Effector memory CD4-positive, alpha-beta T cell (primary cell): ENCODE measurements around the gene TOP2B.
A peak's percentile ranks its signal among the peaks of the same experiment; 100 is the strongest.

Experiments used
- DNase-seq, 3 donors: peaks; one replicate each; pipeline ENCODE4 v3.0.0-alpha.2; 2020
- H3K27ac ChIP-seq: 2 replicates; pipeline ENCODE4 v1.7.0; 2013; ENCODE audit warnings: mild to moderate bottlenecking, low read length, moderate library complexity; ENCODE audit not compliant: insufficient read depth, poor library complexity, severe bottlenecking
- H3K27me3 ChIP-seq: replicated peaks from 2 replicates; pipeline ENCODE4 v1.7.0; 2013; ENCODE audit warnings: mild to moderate bottlenecking, low read length; ENCODE audit not compliant: insufficient read depth, control insufficient read depth, poor library complexity, severe bottlenecking
- H3K36me3 ChIP-seq: 2 replicates; pipeline ENCODE4 v1.7.0; 2013; ENCODE audit warnings: mild to moderate bottlenecking, low read length, moderate library complexity; ENCODE audit not compliant: control insufficient read depth, insufficient read depth
- H3K4me1 ChIP-seq: 2 replicates; pipeline ENCODE4 v1.7.0; 2013; ENCODE audit warnings: low read length, mild to moderate bottlenecking; ENCODE audit not compliant: control insufficient read depth, insufficient read depth, poor library complexity, severe bottlenecking
- H3K4me3 ChIP-seq: 2 replicates; pipeline ENCODE4 v1.7.0; 2013; ENCODE audit warnings: low read length, low read depth, mild to moderate bottlenecking; ENCODE audit not compliant: insufficient read depth, poor library complexity, severe bottlenecking
- H3K9me3 ChIP-seq: 2 replicates; pipeline ENCODE4 v1.7.0; 2013; ENCODE audit warnings: mild to moderate bottlenecking, low read length, moderate library complexity; ENCODE audit not compliant: control insufficient read depth

Gene TOP2B

GRCh38 chr3:25678581-25678980 is 13.9 kb upstream of the TOP2B start:
- Histone ChIP-seq H3K4me1 (no peaks in the 10 kb centered on the region), H3K27ac (no peak overlapping the region), H3K4me3 (no peak overlapping the region), H3K27me3 (no peaks in the 10 kb centered on the region), H3K9me3 (no peaks in the 10 kb centered on the region), H3K36me3 (no peaks in the 10 kb centered on the region)
- no peak for DNase-seq

GRCh38 chr3:25677121-25677520 is 12.4 kb upstream of the TOP2B start:
- Histone ChIP-seq H3K27ac (no peak overlapping the region), H3K4me3 (no peak overlapping the region), H3K9me3 (no peaks in the 10 kb centered on the region), H3K27me3 (no peaks in the 10 kb centered on the region), H3K4me1 (no peaks in the 10 kb centered on the region), H3K36me3 (no peaks in the 10 kb centered on the region)
- no peak for DNase-seq

GRCh38 chr3:25674670-25675069 is 10.0 kb upstream of the TOP2B start:
- H3K27ac ChIP-seq = no peak overlapping the region

GRCh38 chr3:25673738-25674298 is 9.1 kb upstream of the TOP2B start:
- Histone ChIP-seq H3K4me1 (no peaks in the 10 kb centered on the region), H3K27me3 (no peaks in the 10 kb centered on the region), H3K9me3 (no peaks in the 10 kb centered on the region), H3K36me3 (no peaks in the 10 kb centered on the region), H3K4me3 (no peak overlapping the region), H3K27ac (no peak overlapping the region)
- DNase-seq = no peak

More at GRCh38 chr3:25674670-25675069, 10.0 kb upstream of the TOP2B start:
- Histone ChIP-seq H3K27me3 (no peaks in the 10 kb centered on the region), H3K36me3 (no peaks in the 10 kb centered on the region), H3K9me3 (no peaks in the 10 kb centered on the region), H3K4me3 (no peak overlapping the region), H3K4me1 (no peaks in the 10 kb centered on the region)
- DNase-seq = no peak

- H3K27me3 ChIP-seq = no peaks in the 10 kb centered on the region
- DNase-seq = no peak
- no peaks in the 10 kb centered on the region for H3K36me3 ChIP-seq
- peak overlapping the region; percentile 80 for H3K4me3 ChIP-seq
- H3K27ac ChIP-seq = peak overlapping the region; percentile 93
- H3K4me1 ChIP-seq = peaks cover 9% of the 10 kb centered on the region
- no peaks in the 10 kb centered on the region for H3K9me3 ChIP-seq
Measured at GRCh38 chr3:25665315-25666280, 891 bp upstream of the TOP2B start.

- Histone ChIP-seq H3K27ac (peak overlapping the region; percentile 93), H3K36me3 (no peaks in the 10 kb centered on the region), H3K27me3 (no peaks in the 10 kb centered on the region), H3K4me3 (peak overlapping the region; percentile 80), H3K4me1 (peaks cover 9% of the 10 kb centered on the region), H3K9me3 (no peaks in the 10 kb centered on the region)
- DNase-seq = peak; percentile 52 to 60 (median 56)
Measured at GRCh38 chr3:25663869-25664811, 567 bp downstream of the TOP2B start.

GRCh38 chr3:25663347-25663868 is 1.3 kb downstream of the TOP2B start:
- Histone ChIP-seq H3K9me3 (no peaks in the 10 kb centered on the region), H3K4me3 (peak overlapping the region; percentile 80), H3K27me3 (no peaks in the 10 kb centered on the region), H3K36me3 (no peaks in the 10 kb centered on the region), H3K4me1 (peaks cover 9% of the 10 kb centered on the region), H3K27ac (peak overlapping the region; percentile 93)
- peak in 2 of 3 donors; percentile 16 to 19 for DNase-seq

GRCh38 chr3:25662736-25663320 is 1.9 kb downstream of the TOP2B start:
- H3K36me3 ChIP-seq = no peaks in the 10 kb centered on the region
- no peaks in the 10 kb centered on the region for H3K27me3 ChIP-seq
- peak overlapping the region; percentile 93 for H3K27ac ChIP-seq
- no peak for DNase-seq
- H3K4me3 ChIP-seq = peak overlapping the region; percentile 80
- peaks cover 9% of the 10 kb centered on the region for H3K4me1 ChIP-seq
- no peaks in the 10 kb centered on the region for H3K9me3 ChIP-seq

- DNase-seq = no peak
- Histone ChIP-seq H3K27me3 (no peaks in the 10 kb centered on the region), H3K4me1 (peaks cover 9% of the 10 kb centered on the region), H3K36me3 (no peaks in the 10 kb centered on the region), H3K9me3 (no peaks in the 10 kb centered on the region), H3K4me3 (peak overlapping the region; percentile 13), H3K27ac (no peak overlapping the region)
Measured at GRCh38 chr3:25661694-25662437, 2.8 kb downstream of the TOP2B start.
